Nephron progenitor cell (in vitro differentiated cells): ENCODE results near the gene BUD31.

ENCODE experiments used
- DNase-seq: peaks from one replicate; pipeline ENCODE4 v3.0.0; 2021
- H3K27ac Mint-ChIP-seq: 2 replicates; pipeline ENCODE4 v1.8.0; 2021; ENCODE audit warnings: mild to moderate bottlenecking, moderate library complexity, mixed read lengths
- H3K27me3 Mint-ChIP-seq: 2 replicates; pipeline ENCODE4 v1.8.0; 2021; ENCODE audit warnings: mild to moderate bottlenecking, low read depth, mixed read lengths; ENCODE audit not compliant: poor library complexity
- H3K36me3 Mint-ChIP-seq: 2 replicates; pipeline ENCODE4 v1.8.0; 2021; ENCODE audit warnings: low read depth, mixed read lengths
- H3K4me1 Mint-ChIP-seq: 2 replicates; pipeline ENCODE4 v1.8.0; 2021; ENCODE audit warnings: mixed read lengths
- H3K4me3 Mint-ChIP-seq: 2 replicates; pipeline ENCODE4 v1.8.0; 2021; ENCODE audit warnings: mild to moderate bottlenecking, moderate library complexity, mixed read lengths
- H3K9me3 Mint-ChIP-seq: 2 replicates; pipeline ENCODE4 v1.8.0; 2021; ENCODE audit warnings: mild to moderate bottlenecking, moderate library complexity, mixed read lengths
- CTCF ChIP-seq: fragments of 200-600 bp; sonication (generic); IDR thresholded peaks from 2 replicates; pipeline ENCODE4 v1.5.0; 2021; ENCODE audit warnings: antibody characterized with exemption

Gene BUD31

GRCh38 chr7:99468336-99468918 lies 59.7 kb downstream of the BUD31 start:
- H3K36me3 Mint-ChIP-seq: peaks cover 17% of the 10 kb centered on the region
- peaks cover 12% of the 10 kb centered on the region for H3K9me3 Mint-ChIP-seq
- no peak overlapping the region for H3K27ac Mint-ChIP-seq
- peaks cover 45% of the 10 kb centered on the region for H3K27me3 Mint-ChIP-seq
- DNase-seq: no peak
- TF ChIP-seq CTCF: no peak
- no peak overlapping the region for H3K4me3 Mint-ChIP-seq
- peaks cover 33% of the 10 kb centered on the region for H3K4me1 Mint-ChIP-seq
